H1 (cell line): ENCODE results near the gene ATG2B. TPM values are rescaled to one million over a fixed set of nuclear protein-coding genes. Genes with fewer than 3 reads are reported as not detected.
A peak's percentile ranks its signal among the peaks of the same experiment; 100 is the strongest.

Source experiments
- CTCF ChIA-PET: fragments of 300-600 bp; sonication (Branson Sonifier 250); formaldehyde crosslinking; loops from one replicate; lab custom pipeline; 2021; ENCODE audit not compliant: partially characterized antibody; lab: Charles Lee
- POLR2A ChIA-PET: fragments of 300-600 bp; sonication (Branson Sonifier 250); formaldehyde crosslinking; loops from one replicate; lab custom pipeline; 2021; ENCODE audit warnings: inconsistent platforms; ENCODE audit not compliant: partially characterized antibody; lab: Charles Lee
- DNase-seq, 2 experiments: peaks; one replicate each; pipeline versions ENCODE4 v3.0.0 to v3.0.0-alpha.2; 2010 to 2022; ENCODE audit warnings: low spot score in 2 of 2, low read depth in 1 of 2, mixed read lengths in 1 of 2
- FAIRE-seq: peaks from 2 replicates; lab custom pipeline; 2011; peaks lifted over from hg19 to GRCh38; lab: Jason Lieb, UNC
- H2AFZ ChIP-seq: 2 replicates; pipeline ENCODE4 v1.8.1; 2012; ENCODE audit warnings: low read length, inconsistent platforms
- H2AK5ac ChIP-seq: 2 replicates; pipeline ENCODE4 v1.6.1; 2013; ENCODE audit warnings: low read depth, low read length
- H2BK120ac ChIP-seq: replicated peaks from 2 replicates; pipeline ENCODE3; 2013; ENCODE audit warnings: low read depth, low read length, inconsistent platforms
- H2BK12ac ChIP-seq: 2 replicates; pipeline ENCODE4 v1.6.1; 2013; ENCODE audit warnings: low read depth, low read length
- H2BK15ac ChIP-seq: 2 replicates; pipeline ENCODE4 v1.6.1; 2013; ENCODE audit warnings: low read length
- H2BK20ac ChIP-seq: 2 replicates; pipeline ENCODE4 v1.6.1; 2013; ENCODE audit warnings: low read length
- H2BK5ac ChIP-seq: 2 replicates; pipeline ENCODE4 v1.6.1; 2013; ENCODE audit warnings: low read depth, low read length
- H3K14ac ChIP-seq: 2 replicates; pipeline ENCODE4 v1.6.1; 2013; ENCODE audit warnings: inconsistent platforms; ENCODE audit not compliant: insufficient read length
- H3K18ac ChIP-seq: 2 replicates; pipeline ENCODE4 v1.6.1; 2013; ENCODE audit warnings: low read length; ENCODE audit errors: extremely low read depth
- H3K23ac ChIP-seq: 2 replicates; pipeline ENCODE4 v1.6.1; 2013; ENCODE audit warnings: inconsistent platforms; ENCODE audit not compliant: insufficient read length
- H3K23me2 ChIP-seq: 2 replicates; pipeline ENCODE4 v1.6.1; 2013; ENCODE audit warnings: low read depth, low read length
- H3K27ac ChIP-seq: 2 replicates; pipeline ENCODE4 v1.6.1; 2011; ENCODE audit warnings: low read depth, low read length, inconsistent platforms
- H3K27me3 ChIP-seq, 4 experiments: replicated peaks in 1 of 4; 1 replicate in 1 of 4; 2 replicates in 3 of 4; pipeline versions ENCODE4 v1.6.1 to v1.8.1; 2011 to 2013; ENCODE audit warnings: low read length in 3 of 4, mild to moderate bottlenecking in 3 of 4, inconsistent platforms in 2 of 4, mixed read lengths in 2 of 4, moderate library complexity in 1 of 4; ENCODE audit not compliant: control insufficient read depth in 3 of 4, insufficient read depth in 3 of 4; ENCODE audit errors: extremely low read depth in 1 of 4
- H3K36me3 ChIP-seq, 4 experiments: 2 replicates each; pipeline versions ENCODE4 v1.6.1 to v1.8.1; 2011 to 2013; ENCODE audit warnings: mild to moderate bottlenecking in 4 of 4, low read length in 3 of 4, moderate library complexity in 2 of 4, control low read depth in 1 of 4, inconsistent platforms in 1 of 4; ENCODE audit not compliant: insufficient read depth in 4 of 4, control insufficient read depth in 2 of 4
- H3K4ac ChIP-seq: replicated peaks from 2 replicates; pipeline ENCODE3; 2013; ENCODE audit warnings: low read length, low read depth, mixed read lengths, inconsistent platforms; ENCODE audit not compliant: insufficient read length
- H3K4me1 ChIP-seq, 4 experiments: replicated peaks in 1 of 4; 1 replicate in 1 of 4; 2 replicates in 3 of 4; pipeline versions ENCODE4 v1.6.1 to v1.8.1; 2011 to 2013; ENCODE audit warnings: low read length in 3 of 4, inconsistent platforms in 2 of 4, mixed read lengths in 1 of 4; ENCODE audit not compliant: insufficient read depth in 4 of 4, control insufficient read depth in 3 of 4
- H3K4me2 ChIP-seq, 2 experiments: 2 replicates each; pipeline versions ENCODE4 v1.6.1 to v1.8.1; 2011 to 2013; ENCODE audit warnings: low read depth in 2 of 2, low read length in 2 of 2, control low read depth in 1 of 2, inconsistent platforms in 1 of 2, mild to moderate bottlenecking in 1 of 2; ENCODE audit not compliant: insufficient read depth in 1 of 2
- H3K4me3 ChIP-seq, 4 experiments: fragments of 200-600, 300-600 bp in 1 of 4; sonication (generic), shearing (Covaris generic), sonication (Bioruptor Twin) in 1 of 4; 2 replicates each; pipeline versions ENCODE4 v1.5.1 to v1.8.1; 2011 to 2016; ENCODE audit warnings: low read length in 4 of 4, low read depth in 3 of 4, control low read depth in 2 of 4, inconsistent platforms in 2 of 4, mild to moderate bottlenecking in 2 of 4, mixed read lengths in 1 of 4, moderate library complexity in 1 of 4; ENCODE audit not compliant: insufficient read depth in 2 of 4; ENCODE audit errors: extremely low read depth in 1 of 4
- H3K56ac ChIP-seq: replicated peaks from 2 replicates; pipeline ENCODE3; 2013; ENCODE audit warnings: low read depth, mild to moderate bottlenecking, mixed read lengths, low read length, inconsistent platforms; ENCODE audit not compliant: insufficient read length
- H3K79me1 ChIP-seq: 2 replicates; pipeline ENCODE4 v1.6.1; 2013; ENCODE audit warnings: low read depth, low read length, control low read depth
- H3K79me2 ChIP-seq, 2 experiments: 2 replicates each; pipeline versions ENCODE4 v1.6.1 to v1.8.1; 2012 to 2013; ENCODE audit warnings: low read length in 2 of 2, mild to moderate bottlenecking in 2 of 2, inconsistent platforms in 1 of 2; ENCODE audit not compliant: insufficient read depth in 2 of 2, control insufficient read depth in 1 of 2
- H3K9ac ChIP-seq, 4 experiments: replicated peaks in 1 of 4; 1 replicate in 1 of 4; 2 replicates in 3 of 4; pipeline versions ENCODE4 v1.6.1 to v1.8.1; 2011 to 2013; ENCODE audit warnings: low read depth in 3 of 4, low read length in 3 of 4, control low read depth in 2 of 4, mild to moderate bottlenecking in 2 of 4, moderate library complexity in 2 of 4, inconsistent platforms in 1 of 4; ENCODE audit errors: extremely low read depth in 1 of 4
- H3K9me3 ChIP-seq, 2 experiments: 2 replicates each; pipeline versions ENCODE4 v1.6.1 to v1.8.1; 2012 to 2013; ENCODE audit warnings: mild to moderate bottlenecking in 2 of 2, moderate library complexity in 2 of 2, control low read depth in 1 of 2, inconsistent platforms in 1 of 2, low read depth in 1 of 2, low read length in 1 of 2, mixed read lengths in 1 of 2; ENCODE audit not compliant: insufficient read depth in 2 of 2
- H4K20me1 ChIP-seq, 2 experiments: replicated peaks in 1 of 2; 2 replicates each; pipeline versions ENCODE3 to v1.8.1; 2011 to 2013; ENCODE audit warnings: inconsistent platforms in 2 of 2, low read length in 2 of 2, mild to moderate bottlenecking in 1 of 2; ENCODE audit not compliant: insufficient read depth in 2 of 2, control insufficient read depth in 1 of 2
- H4K5ac ChIP-seq: 2 replicates; pipeline ENCODE4 v1.6.1; 2013; ENCODE audit warnings: low read length, low read depth, mixed read lengths, inconsistent platforms; ENCODE audit not compliant: insufficient read length
- H4K8ac ChIP-seq: 2 replicates; pipeline ENCODE4 v1.8.0; 2013; ENCODE audit warnings: mild to moderate bottlenecking, moderate library complexity, low read length, inconsistent platforms; ENCODE audit not compliant: insufficient read depth; ENCODE audit errors: extremely low read depth
- H4K91ac ChIP-seq: replicated peaks from 2 replicates; pipeline ENCODE3; 2013; ENCODE audit warnings: low read length, mixed read lengths, inconsistent platforms; ENCODE audit not compliant: insufficient read length
- HDAC2 ChIP-seq, 2 experiments: fragments of 300-600 bp in 1 of 2; sonication (generic) in 1 of 2; IDR thresholded peaks; 2 replicates each; pipeline ENCODE4 v1.6.1; 2011 to 2012; ENCODE audit warnings: low read depth in 2 of 2, low read length in 2 of 2, mild to moderate bottlenecking in 2 of 2, moderate library complexity in 2 of 2, borderline replicate concordance in 1 of 2, inconsistent platforms in 1 of 2
- MAFK ChIP-seq: IDR thresholded peaks from 2 replicates; pipeline ENCODE4 v1.6.1; 2012; ENCODE audit warnings: low read depth, mild to moderate bottlenecking, improper control_type of control experiment, low read length
- POLR2AphosphoS5 ChIP-seq: IDR thresholded peaks from 2 replicates; pipeline ENCODE4 v1.6.1; 2011; ENCODE audit warnings: low read depth, low read length
- RNF2 ChIP-seq: fragments of 200-900, 300-1000 bp; sonication (generic); IDR thresholded peaks from 2 replicates; pipeline ENCODE4 v1.7.1; 2016; ENCODE audit warnings: borderline replicate concordance, low read depth, mild to moderate bottlenecking, antibody characterized with exemption, low read length; ENCODE audit not compliant: poor library complexity, severe bottlenecking; ENCODE audit errors: missing control alignments
- SAP30 ChIP-seq: fragments of 300-600 bp; sonication (generic); IDR thresholded peaks from 2 replicates; pipeline ENCODE4 v1.7.1; 2012; ENCODE audit warnings: low read length, moderate library complexity, mild to moderate bottlenecking, inconsistent platforms; ENCODE audit not compliant: insufficient read depth, insufficient replicate concordance
- WGBS, 2 experiments: shearing (Covaris generic) in 1 of 2; methylation state at CpG; one replicate each; pipeline versions ENCODE4 v1.1.6 to v1.1.7; 2013 to 2015; ENCODE audit warnings: low lambda C conversion rate in 2 of 2, mixed read lengths in 2 of 2, inconsistent platforms in 1 of 2, low coverage in 1 of 2, missing lambda C conversion rate in 1 of 2; ENCODE audit not compliant: insufficient replicate concordance in 2 of 2, insufficient coverage in 1 of 2, insufficient read length in 1 of 2; ENCODE audit errors: extremely low coverage in 1 of 2, missing lambda C conversion rate in 1 of 2; 5-methylcytosine and 5-hydroxymethylcytosine counted together
- polyA plus RNA-seq, 7 experiments: library from polyadenylated mRNA; depleted of rRNA in 3 of 7; stranded (reverse) in 5 of 7; unstranded in 2 of 7; fragments of >200 nt in 5 of 7; fragments of 200-250 nt in 2 of 7; gene quantifications; 1 replicate in 5 of 7; 2 replicates in 1 of 7; 4 replicates in 1 of 7; pipeline versions ENCODE4 v1.2.1 to v1.2.3, GENCODE V29; 2011 to 2013; ENCODE audit warnings: missing spikeins in 2 of 7, mixed read lengths in 2 of 7
- total RNA-seq: library from RNA; stranded (reverse); fragmentation: NEBNext Ultra II Directional; extraction: Animal tissue kit (Norgen Biotek cat#: 25700); gene quantifications from 2 replicates; pipeline ENCODE4 v1.2.1, GENCODE V29; 2021

Gene ATG2B
- total and polyA plus RNA-seq, 2 of the 8 experiments (the other 6 are each of a cell fraction or from before 2014, with no cell fraction given), result 4.6 to 14.4 TPM

GRCh38 chr14:96394047-96394815 is 31.1 kb upstream of the ATG2B start:
- H4K8ac ChIP-seq, result no peak overlapping the region
- H2AFZ ChIP-seq, result no peak overlapping the region
- no peak overlapping the region for H3K14ac ChIP-seq
- no peak overlapping the region for H4K91ac ChIP-seq
- DNase-seq, result peak in 1 of 2 experiments; percentile 24
- H3K56ac ChIP-seq, result no peak overlapping the region
- no peak overlapping the region for H3K4me2 ChIP-seq
- no peaks in the 10 kb centered on the region for H3K9me3 ChIP-seq
- no peak overlapping the region for H3K23ac ChIP-seq
- no peak overlapping the region for H2BK120ac ChIP-seq
- no peak overlapping the region for H4K5ac ChIP-seq
- WGBS, 2 experiments, result 96% methylated on average over 7 of the region's 7 CpGs; no CpG with 5 or more reads in 1 of the 2 experiments
- H3K9ac ChIP-seq, result no peak overlapping the region
- no peak overlapping the region for H3K18ac ChIP-seq
- no peaks in the 10 kb centered on the region for H3K36me3 ChIP-seq
- FAIRE-seq, result no peak
- peaks cover 0 to 10% (median 7%) of the 10 kb centered on the region in 4 experiments; a peak in 5 of 7 replicates for H3K27me3 ChIP-seq
- no peaks in the 10 kb centered on the region; the same call in 1 of the 2 replicates for H3K79me1 ChIP-seq
- H3K23me2 ChIP-seq, result peaks cover 12% of the 10 kb centered on the region; the same call in 1 of the 2 replicates
- CTCF ChIA-PET, result interaction anchor here (0.9 kb wide), 1 partner anchor 38 kb away, joined by 3 read pairs; no protein-coding TSS in a partner anchor
- POLR2A ChIA-PET, result interaction anchor here (0.6 kb wide), 1 partner anchor 10 kb away, joined by 3 read pairs; no protein-coding TSS in a partner anchor
- no peak overlapping the region for H3K27ac ChIP-seq
- no peaks in the 10 kb centered on the region for H4K20me1 ChIP-seq
- H2BK20ac ChIP-seq, result no peak overlapping the region
- no peak overlapping the region for H2BK15ac ChIP-seq
- H2AK5ac ChIP-seq, result no peak overlapping the region
- no peak overlapping the region for H3K4ac ChIP-seq
- H2BK12ac ChIP-seq, result no peak overlapping the region
- no peak overlapping the region for H3K4me3 ChIP-seq
- peaks cover 0 to 4% (median 0%) of the 10 kb centered on the region in 4 experiments; a peak in 2 of 7 replicates for H3K4me1 ChIP-seq
- H3K79me2 ChIP-seq, result no peaks in the 10 kb centered on the region
- H2BK5ac ChIP-seq, result no peak overlapping the region
- TF ChIP-seq MAFK, result no peak
- no peak for TF ChIP-seq POLR2AphosphoS5
- no peak for TF ChIP-seq RNF2
- TF ChIP-seq SAP30, result no peak
- TF ChIP-seq HDAC2 (IDR thresholded peaks at IDR 0.05; ENCODE audit: borderline replicate concordance in 1 of 2, low read depth in 2 of 2, low read length in 2 of 2), result no peak
